HL-60 (cell line): ENCODE results near the gene ARNT2. TPM values are rescaled to one million over a fixed set of nuclear protein-coding genes. Genes with fewer than 3 reads are reported as not detected.
"Not testable (repeated sequence)": the region's sequence is repeated elsewhere in the genome, so short reads cannot be mapped to it uniquely, and the experiment has no call there.

Experiments
- DNase-seq, 2 experiments: peaks; one replicate each; pipeline ENCODE4 v3.0.0-alpha.2; 2010 to 2020; ENCODE audit warnings: low read depth in 1 of 2, low spot score in 1 of 2
- H3K27ac ChIP-seq: fragments of 250-450 bp; sonication (Bioruptor Pico); replicated peaks from 2 replicates; pipeline ENCODE4 v1.5.1; 2020; ENCODE audit warnings: mild to moderate bottlenecking, moderate library complexity
- H3K27me3 ChIP-seq: fragments of 250-450 bp; sonication (Bioruptor Pico); 2 replicates; pipeline ENCODE4 v1.5.1; 2021; ENCODE audit warnings: mild to moderate bottlenecking, moderate library complexity; ENCODE audit not compliant: insufficient read depth, poor library complexity, severe bottlenecking
- H3K4me3 ChIP-seq: replicated peaks from 2 replicates; pipeline ENCODE4 v1.5.1; 2011; ENCODE audit warnings: mild to moderate bottlenecking, control low read depth, low read length; ENCODE audit not compliant: insufficient read depth
- CTCF ChIP-seq: IDR thresholded peaks from one replicate; pipeline ENCODE4 v1.5.1; 2011; ENCODE audit warnings: low read length, control low read depth, inconsistent platforms; ENCODE audit not compliant: insufficient read depth
- GABPA ChIP-seq: IDR thresholded peaks from 2 replicates; pipeline ENCODE4 v1.6.1; 2012; ENCODE audit warnings: low read depth
- POLR2AphosphoS5 ChIP-seq: IDR thresholded peaks from 2 replicates; pipeline ENCODE4 v1.6.1; 2012; ENCODE audit warnings: low read depth
- REST ChIP-seq: IDR thresholded peaks from 2 replicates; pipeline ENCODE4 v1.6.1; 2012; ENCODE audit warnings: low read depth; ENCODE audit not compliant: insufficient replicate concordance
- SPI1 ChIP-seq: IDR thresholded peaks from 2 replicates; pipeline ENCODE4 v1.6.1; 2012; ENCODE audit warnings: low read depth, mild to moderate bottlenecking, borderline replicate concordance
- microRNA-seq: library from miRNA; unstranded; fragments of <30 nt; microRNA quantifications from one replicate; pipeline ENCODE4, GENCODE V29; 2018

Gene ARNT2

GRCh38 chr15:80643431-80643951, 239.3 kb downstream of the ARNT2 start:
- TF ChIP-seq SPI1 (no peak), GABPA (no peak), CTCF (no peak), POLR2AphosphoS5 (no peak), REST (no peak)
- no peaks in the 10 kb centered on the region for H3K27me3 ChIP-seq
- no peak overlapping the region for H3K4me3 ChIP-seq
- no peak overlapping the region for H3K27ac ChIP-seq
- peak in 1 of 2 experiments; percentile 38 for DNase-seq

- Histone ChIP-seq H3K4me3 (no peak overlapping the region), H3K27ac (no peak overlapping the region), H3K27me3 (no peaks in the 10 kb centered on the region)
- no peak for TF ChIP-seq GABPA
- TF ChIP-seq SPI1, result no peak
- TF ChIP-seq REST, result no peak
- no peak for TF ChIP-seq CTCF
- TF ChIP-seq POLR2AphosphoS5, result no peak
- no peak for DNase-seq
Observed at GRCh38 chr15:80645494-80646065, 241.4 kb downstream of the ARNT2 start.

- not testable (repeated sequence) for H3K27ac ChIP-seq, H3K4me3 ChIP-seq, H3K27me3 ChIP-seq, DNase-seq
Observed at GRCh38 chr15:80647424-80647823, 243.2 kb downstream of the ARNT2 start.

Small RNA genes lying within 50 kb of the gene (microRNA-seq; reads per million reads assigned to microRNA genes)
- gene MIR5572, result not detected
